ENCODE measurements around the gene PPM1E. TPM values are rescaled to one million over a fixed set of nuclear protein-coding genes. Genes with fewer than 3 reads are reported as not detected.

Gene PPM1E
- total RNA-seq, 1 experiment from 2014 or later: 2.9 TPM

- Histone ChIP-seq H3K36me3 (ENCODE audit: control insufficient read depth, insufficient read depth, low read length) (no peaks in the 10 kb centered on the region), H3K27ac (ENCODE audit: low read length) (no peak overlapping the region), H3K4me1 (ENCODE audit: control insufficient read depth, insufficient read depth, low read length) (no peaks in the 10 kb centered on the region), H3K9me3 (ENCODE audit: control insufficient read depth, insufficient read depth, low read depth, low read length) (no peaks in the 10 kb centered on the region), H3K27me3 (ENCODE audit: control insufficient read depth, insufficient read depth, low read length) (no peaks in the 10 kb centered on the region), H3K4me3 (ENCODE audit: low read depth in 2 of 2, low read length in 2 of 2) (no peak overlapping the region)
- TF ChIP-seq REST (IDR thresholded peaks at IDR 0.05; ENCODE audit: insufficient read depth in 1 of 2, low read depth in 2 of 2, low read length in 1 of 2) (no peak), POLR2AphosphoS5 (IDR thresholded peaks at IDR 0.05; ENCODE audit: low read depth, low read length) (no peak), TCF7L2 (IDR thresholded peaks at IDR 0.05; ENCODE audit: low read depth, low read length) (no peak), CTCF (IDR thresholded peaks at IDR 0.05) (no peak), SIN3A (IDR thresholded peaks at IDR 0.05; ENCODE audit: borderline replicate concordance, insufficient read depth, low read depth, low read length) (no peak)
- ATAC-seq (no peak), DNase-seq (ENCODE audit: low read depth, low spot score) (no peak)
- no TSS peak for BruUV-seq (replicated peaks)
- in situ Hi-C loops (cut with HindIII; ENCODE audit: low pct_unique_long_range_greater_than_20kb, low sequenced_read_pairs) (no loop called here), intact Hi-C loops (cut with micrococcal nuclease; ENCODE audit: unreplicated experiment) (no loop called here)
- ChIA-PET CTCF (interaction anchor here (0.6 kb wide), 1 partner anchor 78 kb away, joined by 4 read pairs; no protein-coding TSS in a partner anchor), POLR2A (no interaction called here)
Observed at GRCh38 chr17:58902322-58902721, 146.7 kb downstream of the PPM1E start.

GRCh38 chr17:58911741-58912343 lies 156.2 kb downstream of the PPM1E start:
- Histone ChIP-seq H3K27ac (ENCODE audit: low read length) (no peak overlapping the region), H3K4me1 (ENCODE audit: control insufficient read depth, insufficient read depth, low read length) (no peaks in the 10 kb centered on the region), H3K27me3 (ENCODE audit: control insufficient read depth, insufficient read depth, low read length) (no peaks in the 10 kb centered on the region), H3K9me3 (ENCODE audit: control insufficient read depth, insufficient read depth, low read depth, low read length) (peaks cover 5% of the 10 kb centered on the region; the same call in 1 of the 2 replicates), H3K4me3 (ENCODE audit: low read depth in 2 of 2, low read length in 2 of 2) (no peak overlapping the region), H3K36me3 (ENCODE audit: control insufficient read depth, insufficient read depth, low read length) (no peaks in the 10 kb centered on the region)
- intact Hi-C loops (cut with micrococcal nuclease; ENCODE audit: unreplicated experiment) (no loop called here), in situ Hi-C loops (cut with HindIII; ENCODE audit: low pct_unique_long_range_greater_than_20kb, low sequenced_read_pairs) (no loop called here)
- ATAC-seq (no peak), DNase-seq (ENCODE audit: low read depth, low spot score) (no peak)
- ChIA-PET POLR2A (no interaction called here), CTCF (no interaction called here)
- TF ChIP-seq CTCF (IDR thresholded peaks at IDR 0.05) (no peak), REST (IDR thresholded peaks at IDR 0.05; ENCODE audit: insufficient read depth in 1 of 2, low read depth in 2 of 2, low read length in 1 of 2) (no peak), SIN3A (IDR thresholded peaks at IDR 0.05; ENCODE audit: borderline replicate concordance, insufficient read depth, low read depth, low read length) (no peak), POLR2AphosphoS5 (IDR thresholded peaks at IDR 0.05; ENCODE audit: low read depth, low read length) (no peak), TCF7L2 (IDR thresholded peaks at IDR 0.05; ENCODE audit: low read depth, low read length) (no peak)
- no TSS peak for BruUV-seq (replicated peaks)
